Upper lobe of right lung (tissue), 1 donor: Measurements from ENCODE around the gene SCUBE2. TPM values are rescaled to one million over a fixed set of nuclear protein-coding genes. Genes with fewer than 3 reads are reported as not detected.

ENCODE experiments used
- ATAC-seq: fragments of 200-7000 bp; cut with Tn5 transposase; one replicate; pipeline ENCODE4 v1.9.1; 2020; ENCODE audit warnings: mild to moderate bottlenecking, moderate library complexity
- DNase-seq: peaks from one replicate; pipeline ENCODE4 v3.0.0-alpha.2; 2020
- H3K27ac ChIP-seq: fragments of 200-600 bp; one replicate; pipeline ENCODE4 v1.8.0; 2022
- H3K27me3 ChIP-seq: fragments of 200-600 bp; one replicate; pipeline ENCODE4 v1.8.0; 2022; ENCODE audit warnings: mild to moderate bottlenecking
- H3K36me3 ChIP-seq: fragments of 200-600 bp; one replicate; pipeline ENCODE4 v1.8.0; 2022
- H3K4me1 ChIP-seq: fragments of 200-600 bp; one replicate; pipeline ENCODE4 v1.8.0; 2022
- H3K4me3 ChIP-seq: fragments of 200-600 bp; one replicate; pipeline ENCODE4 v1.8.0; 2022; ENCODE audit warnings: mild to moderate bottlenecking
- H3K9me3 ChIP-seq: fragments of 200-600 bp; one replicate; pipeline ENCODE4 v1.8.0; 2022
- intact Hi-C: fragments of 100-400 bp; cut with DNase I; formaldehyde crosslinking; loops from one replicate; pipeline ENCODE4 v1.11.0; 2022
- total RNA-seq: library from RNA; stranded (reverse); fragmentation: NEBNext Ultra II Directional; extraction: Animal tissue kit (Norgen Biotek cat#: 25700); gene quantifications from one replicate; pipeline ENCODE4 v1.2.1, GENCODE V29; 2021
- TF ChIP-seq, protein P1 (sequence below): fragments of 200-600 bp; IDR thresholded peaks from one replicate; pipeline ENCODE4 v1.8.0; 2022; ENCODE audit warnings: antibody characterized with exemption
- donor health status: DM: no; HTN: yes; CAD: no; lungs with severe emphysema.

SCUBE2 gene
- total RNA-seq, 1 donor from 2014 or later = 9.9 TPM

DNA sequence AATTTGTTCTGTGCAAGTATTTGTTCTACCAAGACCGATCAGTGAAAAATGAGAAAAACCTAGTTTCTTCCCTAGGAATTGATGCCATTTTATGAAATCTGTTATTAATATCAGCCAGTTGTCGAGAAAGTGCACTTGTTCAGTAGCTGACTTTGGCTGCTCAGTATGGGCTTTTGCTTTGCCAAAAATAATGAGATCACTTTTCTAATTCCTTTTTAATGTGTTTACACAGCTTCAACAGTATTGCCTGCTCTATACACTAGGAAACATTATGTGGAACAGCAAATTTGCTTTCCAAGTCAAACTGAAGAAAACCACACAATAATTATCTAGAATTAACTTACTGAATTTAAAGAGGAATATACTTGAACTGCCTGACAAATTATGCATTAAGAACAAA is 34.4 kb downstream of the SCUBE2 start:
- Histone ChIP-seq H3K4me3 (no peak overlapping the region), H3K27me3 (no peaks in the 10 kb centered on the region), H3K27ac (no peak overlapping the region), H3K9me3 (no peaks in the 10 kb centered on the region), H3K4me1 (no peaks in the 10 kb centered on the region), H3K36me3 (no peaks in the 10 kb centered on the region)
- intact Hi-C loops = no loop called here
- TF ChIP-seq, protein P1, sequence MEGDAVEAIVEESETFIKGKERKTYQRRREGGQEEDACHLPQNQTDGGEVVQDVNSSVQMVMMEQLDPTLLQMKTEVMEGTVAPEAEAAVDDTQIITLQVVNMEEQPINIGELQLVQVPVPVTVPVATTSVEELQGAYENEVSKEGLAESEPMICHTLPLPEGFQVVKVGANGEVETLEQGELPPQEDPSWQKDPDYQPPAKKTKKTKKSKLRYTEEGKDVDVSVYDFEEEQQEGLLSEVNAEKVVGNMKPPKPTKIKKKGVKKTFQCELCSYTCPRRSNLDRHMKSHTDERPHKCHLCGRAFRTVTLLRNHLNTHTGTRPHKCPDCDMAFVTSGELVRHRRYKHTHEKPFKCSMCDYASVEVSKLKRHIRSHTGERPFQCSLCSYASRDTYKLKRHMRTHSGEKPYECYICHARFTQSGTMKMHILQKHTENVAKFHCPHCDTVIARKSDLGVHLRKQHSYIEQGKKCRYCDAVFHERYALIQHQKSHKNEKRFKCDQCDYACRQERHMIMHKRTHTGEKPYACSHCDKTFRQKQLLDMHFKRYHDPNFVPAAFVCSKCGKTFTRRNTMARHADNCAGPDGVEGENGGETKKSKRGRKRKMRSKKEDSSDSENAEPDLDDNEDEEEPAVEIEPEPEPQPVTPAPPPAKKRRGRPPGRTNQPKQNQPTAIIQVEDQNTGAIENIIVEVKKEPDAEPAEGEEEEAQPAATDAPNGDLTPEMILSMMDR = no peak
- ATAC-seq (no peak), DNase-seq (no peak)

DNA sequence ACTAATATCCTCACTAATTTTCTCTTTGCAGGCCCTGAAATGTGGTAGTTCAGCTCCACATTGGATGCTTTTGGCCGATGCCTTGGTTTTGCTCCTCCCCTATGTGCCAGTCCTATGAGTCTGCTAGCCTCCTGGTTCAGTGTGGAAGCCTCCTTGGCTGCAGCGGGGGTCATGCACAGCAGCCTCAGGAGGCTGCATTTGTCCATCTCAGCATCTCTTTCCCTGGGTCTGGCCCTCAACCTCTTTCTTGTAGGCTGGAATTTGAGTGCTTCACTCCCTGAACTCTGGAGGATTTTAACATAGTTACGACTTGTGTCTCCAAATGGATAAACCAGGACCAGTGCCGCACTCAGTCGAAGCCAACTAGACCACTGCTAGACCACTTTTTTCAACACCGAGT is 34.9 kb downstream of the SCUBE2 start:
- no peaks in the 10 kb centered on the region for H3K9me3 ChIP-seq

DNA sequence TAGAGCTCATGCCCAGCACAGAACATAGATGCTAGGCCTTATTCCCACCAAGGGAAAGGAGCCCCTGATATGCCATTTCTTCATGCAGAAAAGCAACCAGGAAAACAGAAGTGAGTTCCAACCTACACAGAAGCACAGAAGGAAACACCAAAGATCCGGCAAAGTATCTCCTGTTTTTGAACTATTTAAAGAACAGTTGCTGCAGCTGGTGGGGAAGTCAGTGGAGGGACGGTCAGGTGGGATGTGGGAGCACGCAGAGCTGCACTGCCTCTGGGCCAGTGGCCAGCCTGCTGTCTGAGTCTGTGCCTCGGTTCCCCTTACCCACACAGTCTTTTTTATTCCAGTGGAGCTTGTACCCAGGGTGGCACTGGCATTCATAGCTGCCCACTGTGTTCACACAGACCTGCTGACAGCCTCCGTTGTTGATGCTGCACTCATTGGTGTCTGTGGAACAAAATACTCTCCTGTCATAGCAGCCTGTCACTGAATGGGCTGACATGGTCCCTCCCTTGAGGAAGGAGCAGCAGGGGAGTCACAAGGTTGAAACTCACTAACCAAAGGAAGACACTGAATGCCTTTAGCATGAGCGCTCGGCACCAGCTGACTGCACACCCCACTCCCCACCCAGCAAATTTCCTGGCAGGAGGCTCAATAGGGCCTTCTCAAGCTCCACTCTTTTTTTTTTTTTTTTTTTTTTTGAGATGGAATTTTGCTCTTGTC is 37.9 kb downstream of the SCUBE2 start:
- Histone ChIP-seq H3K4me3 (no peak overlapping the region), H3K27ac (no peak overlapping the region), H3K4me1 (no peaks in the 10 kb centered on the region), H3K36me3 (no peaks in the 10 kb centered on the region), H3K9me3 (no peaks in the 10 kb centered on the region), H3K27me3 (no peaks in the 10 kb centered on the region)
- intact Hi-C loops = no loop called here
- ATAC-seq = peak; percentile 43
- no peak for DNase-seq
- TF ChIP-seq, protein P1 = no peak

More for the DNA sequence above, 34.9 kb downstream of the SCUBE2 start:
- Histone ChIP-seq H3K4me3 (no peak overlapping the region), H3K27me3 (no peaks in the 10 kb centered on the region), H3K36me3 (no peaks in the 10 kb centered on the region), H3K27ac (no peak overlapping the region), H3K4me1 (no peaks in the 10 kb centered on the region)
- ATAC-seq = no peak
- TF ChIP-seq, protein P1 = no peak
- intact Hi-C loops = no loop called here
- no peak for DNase-seq

DNA sequence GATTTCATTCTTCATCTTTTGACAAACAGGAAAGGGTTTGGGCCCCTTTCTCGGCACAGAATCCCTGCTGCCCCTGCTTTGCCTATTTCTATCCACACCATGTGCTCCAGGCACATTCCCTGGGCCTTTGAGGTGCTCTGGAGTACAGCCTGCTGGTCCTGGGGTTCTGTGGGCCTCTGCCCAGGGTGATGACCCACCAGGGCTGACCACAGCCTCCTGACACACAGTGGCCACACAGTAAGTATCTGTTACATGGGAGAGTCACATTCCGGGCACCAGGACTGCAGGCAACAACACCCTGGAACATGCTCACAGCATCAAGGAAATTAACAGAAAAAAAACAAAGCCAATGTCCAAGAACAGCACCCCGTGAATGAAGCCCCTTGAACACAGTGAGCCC is 39.1 kb downstream of the SCUBE2 start:
- H3K4me1 ChIP-seq = peaks cover 5% of the 10 kb centered on the region
- ATAC-seq (no peak), DNase-seq (no peak)
- no peaks in the 10 kb centered on the region for H3K36me3 ChIP-seq
- H3K27ac ChIP-seq = no peak overlapping the region
- intact Hi-C loops = no loop called here
- no peaks in the 10 kb centered on the region for H3K9me3 ChIP-seq
- H3K27me3 ChIP-seq = no peaks in the 10 kb centered on the region
- no peak overlapping the region for H3K4me3 ChIP-seq
- TF ChIP-seq, protein P1 = no peak

DNA sequence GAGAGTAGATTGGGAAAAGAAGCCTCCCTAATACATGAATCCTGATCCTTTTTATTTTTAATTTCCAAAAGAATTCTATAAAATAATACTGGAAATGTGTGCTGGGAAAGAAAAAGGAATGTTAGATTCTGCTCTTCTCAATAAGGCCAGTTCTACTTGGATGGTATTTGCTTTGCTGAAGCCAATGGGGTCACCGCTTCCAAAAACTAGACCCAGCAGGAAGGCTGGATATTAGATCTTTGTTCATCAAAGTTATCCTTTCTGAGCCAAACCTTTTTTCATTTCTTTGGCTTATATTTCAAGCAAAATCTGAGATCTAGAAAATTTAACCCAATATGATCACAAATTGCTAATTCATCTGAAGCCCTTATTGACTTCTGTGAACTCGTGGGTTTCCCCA is 41.4 kb downstream of the SCUBE2 start:
- peaks cover 14% of the 10 kb centered on the region for H3K4me1 ChIP-seq
- H3K36me3 ChIP-seq = no peaks in the 10 kb centered on the region
- DNase-seq (no peak), ATAC-seq (no peak)
- H3K9me3 ChIP-seq = no peaks in the 10 kb centered on the region
- H3K4me3 ChIP-seq = no peak overlapping the region
- TF ChIP-seq, protein P1 = no peak
- H3K27me3 ChIP-seq = no peaks in the 10 kb centered on the region
- no peak overlapping the region for H3K27ac ChIP-seq
- intact Hi-C loops = no loop called here
